HG03097 (cell line): ENCODE measurements around the gene ANKRD40CL.
"Not testable (repeated sequence)": the region's sequence is repeated elsewhere in the genome, so short reads cannot be mapped to it uniquely, and the experiment has no call there.

Experiments
- ATAC-seq: cut with Tn5 transposase; IDR thresholded peaks from one replicate; pipeline ENCODE4 v1.9.1; 2021; ENCODE audit not compliant: unreplicated experiment, low FRiP score

ANKRD40CL gene

GRCh38 chr17:50763716-50764475 lies 3.4 kb downstream of the ANKRD40CL start:
- no peak for ATAC-seq

GRCh38 chr17:50762177-50762576 lies 5.1 kb downstream of the ANKRD40CL start:
- ATAC-seq: no peak

DNA sequence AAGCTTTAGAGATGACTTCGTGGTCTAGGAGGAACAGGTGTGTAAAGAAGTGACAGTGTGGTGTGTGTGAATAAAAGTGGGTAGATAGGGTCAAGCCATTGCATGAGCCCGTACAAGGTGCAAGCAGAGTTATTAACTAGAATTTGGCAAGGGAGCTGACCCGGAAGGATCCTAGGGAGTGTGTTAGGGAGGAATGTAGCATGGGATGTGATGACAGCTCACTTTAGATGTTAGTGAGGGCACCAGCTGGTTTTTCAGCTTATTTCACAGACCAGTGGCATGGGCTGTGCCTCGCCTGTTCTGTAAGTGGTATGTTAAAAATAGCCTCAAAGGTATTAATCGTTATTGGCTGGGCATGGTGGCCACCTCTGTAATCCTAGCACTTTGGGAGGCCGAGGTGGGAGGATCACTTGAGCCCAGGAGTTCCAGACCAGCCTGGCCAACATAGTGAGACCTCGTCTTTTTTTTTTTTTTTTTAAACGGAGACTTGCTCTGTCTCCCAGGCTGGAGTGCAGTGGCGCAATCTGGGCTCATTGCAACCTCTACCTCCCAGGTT lies 8.3 kb downstream of the ANKRD40CL start:
- no peak for ATAC-seq

DNA sequence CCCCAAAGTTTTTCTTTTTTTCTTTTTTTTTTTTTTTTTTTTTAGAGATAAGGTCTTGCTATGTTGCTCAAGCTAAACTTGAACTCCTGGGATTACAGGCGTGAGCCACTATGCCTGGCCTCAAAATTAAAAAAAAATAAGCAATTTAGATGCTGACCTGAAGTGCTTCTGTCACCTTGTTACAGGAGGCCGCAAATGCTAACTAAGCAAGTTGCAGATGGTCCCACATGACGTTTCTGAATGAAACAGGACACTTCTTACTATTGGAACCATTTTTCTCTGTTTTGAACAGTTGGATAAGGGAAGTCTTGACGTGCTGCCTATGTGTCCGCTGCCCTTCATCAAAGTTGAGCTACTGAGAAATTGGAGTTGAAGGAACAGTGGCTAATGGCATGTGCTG lies 8.8 kb downstream of the ANKRD40CL start:
- ATAC-seq: no peak

- ATAC-seq: no peak
Measured at GRCh38 chr17:50754521-50754920, 12.8 kb downstream of the ANKRD40CL start.

DNA sequence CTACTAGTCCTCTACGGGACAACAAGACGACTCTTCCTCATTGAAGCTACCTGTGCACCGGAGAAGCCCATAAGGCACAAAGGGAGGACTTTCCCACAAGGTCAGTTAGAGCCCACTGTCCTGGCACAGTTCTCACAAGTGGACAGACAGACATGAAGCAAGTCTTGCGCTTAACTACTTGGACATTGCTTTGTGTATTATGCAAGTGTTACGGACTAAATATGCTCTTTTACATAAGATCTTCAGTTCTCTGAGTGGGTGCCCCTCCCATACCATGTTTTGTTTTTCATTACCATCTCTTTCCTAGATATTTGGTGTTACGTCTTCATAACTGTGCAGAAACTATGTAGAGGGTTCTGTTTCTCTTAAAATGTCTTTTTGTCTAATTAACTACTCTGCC lies 18.1 kb downstream of the ANKRD40CL start:
- no peak for ATAC-seq

DNA sequence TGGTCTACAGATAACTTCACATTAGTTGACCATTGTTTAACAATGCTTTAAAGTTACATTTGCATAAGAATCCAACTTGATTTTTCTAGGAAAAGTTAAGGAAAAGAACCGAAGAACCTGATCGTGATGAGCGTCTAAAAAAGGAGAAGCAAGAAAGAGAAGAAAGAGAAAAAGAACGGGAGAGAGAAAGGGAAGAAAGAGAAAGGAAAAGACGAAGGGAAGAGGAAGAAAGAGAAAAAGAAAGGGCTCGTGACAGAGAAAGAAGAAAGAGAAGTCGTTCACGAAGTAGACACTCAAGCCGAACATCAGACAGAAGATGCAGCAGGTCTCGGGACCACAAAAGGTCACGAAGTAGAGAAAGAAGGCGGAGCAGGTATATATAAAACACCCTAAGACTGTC lies 21.7 kb downstream of the ANKRD40CL start:
- no peak for ATAC-seq

DNA sequence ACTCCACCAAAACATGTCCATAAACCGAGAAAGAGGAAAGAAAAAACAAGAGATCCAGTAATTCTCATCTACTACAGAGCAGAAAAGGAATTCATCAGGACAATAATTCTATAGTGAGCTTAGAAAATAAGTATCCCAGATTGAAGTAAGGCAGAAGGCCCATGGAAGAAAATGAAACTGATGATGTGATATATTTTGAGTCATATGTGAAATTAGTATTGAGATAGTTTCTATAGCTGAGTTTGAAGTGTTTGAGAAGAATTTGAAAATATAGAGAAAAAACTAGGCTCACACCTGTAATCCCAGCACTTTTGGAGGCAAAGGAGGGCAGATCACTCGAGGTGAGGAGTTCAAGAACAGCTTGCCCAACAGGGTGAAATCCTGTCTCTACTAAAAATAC lies 28.2 kb downstream of the ANKRD40CL start:
- ATAC-seq: no peak

DNA sequence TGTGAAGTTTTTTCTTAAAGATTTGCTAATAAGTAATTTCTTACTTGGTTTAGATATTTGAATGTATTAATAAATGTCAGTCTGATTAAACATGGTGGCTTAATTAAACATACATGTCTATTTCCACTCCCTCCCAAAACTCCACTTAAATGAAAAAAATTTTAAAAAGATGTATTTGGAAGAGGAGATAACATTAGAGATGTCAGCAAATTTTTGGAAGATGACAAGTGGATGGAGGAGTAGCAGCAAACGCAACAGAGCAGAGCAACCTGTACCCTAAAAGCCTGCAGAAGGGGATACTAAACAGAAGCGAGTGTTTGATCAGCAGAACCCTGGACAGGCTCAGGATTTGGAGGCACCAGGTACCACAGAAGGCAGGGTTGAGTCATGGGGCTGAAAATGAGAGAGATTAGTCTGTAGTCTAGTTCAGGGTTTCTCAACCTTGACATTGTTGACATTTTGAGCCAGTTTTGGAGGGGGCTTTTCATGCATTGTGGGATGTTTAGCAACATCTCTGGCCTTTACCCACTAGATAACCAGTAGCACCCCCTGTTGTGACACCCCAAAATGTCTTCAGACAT lies 30.1 kb downstream of the ANKRD40CL start:
- ATAC-seq: no peak

GRCh38 chr17:50735287-50735686 lies 32.0 kb downstream of the ANKRD40CL start:
- ATAC-seq: no peak

DNA sequence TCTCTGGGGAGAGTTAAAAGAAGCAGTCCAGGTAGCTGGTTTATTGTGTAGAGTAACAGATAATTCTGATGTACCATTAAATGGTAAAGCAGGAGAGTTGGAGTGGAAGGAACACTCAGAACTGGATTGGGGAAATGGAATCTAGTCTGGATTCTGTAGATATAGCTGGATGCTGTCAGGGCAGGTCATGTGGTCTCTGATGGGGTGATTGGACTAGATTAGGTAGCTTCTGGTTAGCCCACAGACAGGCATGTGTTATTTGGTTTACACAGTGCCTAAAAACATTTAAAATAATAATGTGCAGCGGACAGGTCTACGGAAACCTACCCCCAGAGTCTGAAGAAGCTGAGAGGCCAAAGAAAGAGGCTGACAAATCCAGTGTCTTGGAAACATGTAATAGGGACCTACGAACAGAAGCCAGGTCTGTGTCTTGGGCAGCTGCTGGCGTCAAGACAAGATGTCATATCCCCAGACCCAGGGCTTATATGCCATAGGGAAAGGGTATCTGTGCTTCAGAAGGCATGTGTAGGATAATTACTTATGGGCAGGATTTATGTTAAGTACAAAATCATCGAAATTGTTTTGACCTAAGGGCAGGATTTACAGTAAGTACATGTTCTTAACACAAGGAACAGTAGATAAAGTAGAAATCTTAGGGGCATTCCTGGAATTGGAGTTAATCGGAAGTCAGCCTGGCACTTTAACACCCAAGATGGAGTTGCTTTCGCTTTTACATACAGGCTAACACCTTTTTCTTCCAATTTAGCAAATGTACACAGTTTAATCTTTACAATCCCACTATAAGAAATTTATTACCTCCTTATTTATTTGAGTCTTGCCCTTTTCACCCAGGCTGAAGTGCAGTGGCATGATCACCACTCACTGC lies 35.5 kb downstream of the ANKRD40CL start:
- ATAC-seq: no peak

GRCh38 chr17:50728881-50729765 lies 38.2 kb downstream of the ANKRD40CL start:
- no peak for ATAC-seq

- ATAC-seq: no peak
Measured at GRCh38 chr17:50728112-50728429, 39.2 kb downstream of the ANKRD40CL start.

DNA sequence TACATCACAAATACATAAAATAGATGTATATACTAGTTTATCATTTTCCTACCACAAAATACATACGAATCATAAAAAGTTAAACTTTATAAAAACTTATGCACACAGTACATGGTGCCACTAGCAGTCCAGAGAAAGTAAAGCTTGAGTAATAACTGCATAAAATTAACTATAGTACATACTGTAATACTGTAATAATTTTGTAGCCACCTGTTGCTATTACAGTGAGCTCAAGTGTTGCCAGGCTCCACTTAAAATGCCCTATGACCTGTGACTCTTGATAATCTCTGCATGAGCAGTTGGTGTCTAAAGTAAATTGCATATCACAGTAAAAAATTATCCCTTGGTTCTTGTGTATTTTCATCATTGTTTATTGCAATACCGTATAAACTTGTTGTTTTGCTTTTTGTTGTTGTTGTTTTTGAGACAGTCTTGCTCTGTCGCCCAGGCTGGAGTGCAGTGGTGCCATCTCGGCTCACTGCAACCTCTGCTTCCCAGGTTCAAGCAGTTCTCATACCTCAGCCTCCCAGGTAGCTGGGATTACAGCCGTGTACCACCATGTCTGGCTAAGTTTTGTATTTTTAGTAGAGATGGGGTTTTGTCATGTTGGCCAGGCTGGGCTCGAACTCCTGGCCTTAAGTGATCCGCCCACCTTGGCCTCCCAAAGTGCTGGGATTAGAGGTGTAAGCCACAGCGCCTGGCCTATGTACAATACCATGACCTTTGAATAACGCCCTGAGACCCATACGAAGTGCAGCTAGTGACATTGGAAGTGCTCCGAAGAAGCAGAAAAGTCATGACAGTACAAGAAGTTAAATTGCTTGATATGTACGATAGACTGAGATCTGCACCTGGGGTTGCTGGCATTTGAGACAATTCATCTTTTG lies 41.3 kb downstream of the ANKRD40CL start:
- ATAC-seq: no peak

DNA sequence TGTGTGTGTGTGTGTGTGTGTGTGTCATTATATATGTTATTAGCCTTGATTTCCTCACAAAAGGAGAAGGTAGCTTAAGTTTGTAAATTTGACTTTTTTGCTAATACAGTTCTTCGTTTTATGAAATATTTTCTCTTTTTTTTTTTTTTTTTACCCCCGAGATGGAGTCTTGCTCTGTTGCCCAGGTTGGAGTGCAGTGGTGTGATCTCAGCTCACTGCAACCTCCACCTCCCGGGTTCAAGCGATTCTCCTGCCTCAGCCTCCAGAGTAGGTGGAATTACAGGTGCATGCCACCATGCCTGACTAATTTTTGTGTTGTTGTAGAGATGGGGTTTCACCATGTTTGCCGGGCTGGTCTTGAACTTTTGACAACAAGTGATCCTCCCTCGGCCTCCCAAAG lies 42.7 kb downstream of the ANKRD40CL start:
- ATAC-seq: not testable (repeated sequence)

GRCh38 chr17:50722746-50723145 lies 44.6 kb downstream of the ANKRD40CL start:
- ATAC-seq: no peak

- no peak for ATAC-seq
Measured at GRCh38 chr17:50721194-50722010, 45.9 kb downstream of the ANKRD40CL start.

- no peak for ATAC-seq
Measured at GRCh38 chr17:50719924-50720794, 47.2 kb downstream of the ANKRD40CL start.
